ENCODE measurements around the gene TPRX1.
"Not testable (repeated sequence)": the region's sequence is repeated elsewhere in the genome, so short reads cannot be mapped to it uniquely, and the experiment has no call there.

DNA sequence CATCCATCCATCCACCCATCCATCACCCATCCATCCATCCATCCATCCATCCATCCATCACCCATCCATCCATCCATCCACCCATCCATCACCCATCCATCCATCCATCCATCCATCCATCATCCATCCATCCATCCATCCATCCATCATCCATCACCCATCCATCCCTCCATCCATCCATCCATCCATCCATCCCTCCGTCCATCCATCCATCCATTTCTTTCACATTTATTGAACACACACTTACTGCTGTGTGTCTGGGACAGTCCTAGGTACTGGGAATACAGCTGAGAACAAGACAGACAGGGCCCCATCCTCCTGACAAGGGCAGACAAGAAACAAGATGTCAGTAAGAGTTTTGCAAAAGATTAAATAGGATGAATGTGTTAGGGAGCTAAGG, 13.9 kb upstream of the TPRX1 start:
- TF ChIP-seq, protein P1, sequence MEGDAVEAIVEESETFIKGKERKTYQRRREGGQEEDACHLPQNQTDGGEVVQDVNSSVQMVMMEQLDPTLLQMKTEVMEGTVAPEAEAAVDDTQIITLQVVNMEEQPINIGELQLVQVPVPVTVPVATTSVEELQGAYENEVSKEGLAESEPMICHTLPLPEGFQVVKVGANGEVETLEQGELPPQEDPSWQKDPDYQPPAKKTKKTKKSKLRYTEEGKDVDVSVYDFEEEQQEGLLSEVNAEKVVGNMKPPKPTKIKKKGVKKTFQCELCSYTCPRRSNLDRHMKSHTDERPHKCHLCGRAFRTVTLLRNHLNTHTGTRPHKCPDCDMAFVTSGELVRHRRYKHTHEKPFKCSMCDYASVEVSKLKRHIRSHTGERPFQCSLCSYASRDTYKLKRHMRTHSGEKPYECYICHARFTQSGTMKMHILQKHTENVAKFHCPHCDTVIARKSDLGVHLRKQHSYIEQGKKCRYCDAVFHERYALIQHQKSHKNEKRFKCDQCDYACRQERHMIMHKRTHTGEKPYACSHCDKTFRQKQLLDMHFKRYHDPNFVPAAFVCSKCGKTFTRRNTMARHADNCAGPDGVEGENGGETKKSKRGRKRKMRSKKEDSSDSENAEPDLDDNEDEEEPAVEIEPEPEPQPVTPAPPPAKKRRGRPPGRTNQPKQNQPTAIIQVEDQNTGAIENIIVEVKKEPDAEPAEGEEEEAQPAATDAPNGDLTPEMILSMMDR (conservative IDR thresholded peaks at IDR 0.05; ENCODE audit: low read depth, low read length), result not testable (repeated sequence)
- TF ChIP-seq NFE2L2 (IDR thresholded peaks at IDR 0.05; ENCODE audit: low read depth, low read length); POLR2A (IDR thresholded peaks at IDR 0.05; ENCODE audit: low read depth, low read length); SMC3 (IDR thresholded peaks at IDR 0.05; ENCODE audit: low read depth, low read length); CEBPB (IDR thresholded peaks at IDR 0.05; ENCODE audit: low read depth, low read length); RFX5 (IDR thresholded peaks at IDR 0.05; ENCODE audit: low read depth, low read length); RAD21 (IDR thresholded peaks at IDR 0.05; ENCODE audit: low read length); MAZ (IDR thresholded peaks at IDR 0.05; ENCODE audit: borderline replicate concordance, low read depth, low read length); MXI1 (IDR thresholded peaks at IDR 0.05; ENCODE audit: borderline replicate concordance, low read depth, low read length); RCOR1 (IDR thresholded peaks at IDR 0.05; ENCODE audit: insufficient replicate concordance, low read length): not testable (repeated sequence)
- TF ChIP-seq, protein P2, sequence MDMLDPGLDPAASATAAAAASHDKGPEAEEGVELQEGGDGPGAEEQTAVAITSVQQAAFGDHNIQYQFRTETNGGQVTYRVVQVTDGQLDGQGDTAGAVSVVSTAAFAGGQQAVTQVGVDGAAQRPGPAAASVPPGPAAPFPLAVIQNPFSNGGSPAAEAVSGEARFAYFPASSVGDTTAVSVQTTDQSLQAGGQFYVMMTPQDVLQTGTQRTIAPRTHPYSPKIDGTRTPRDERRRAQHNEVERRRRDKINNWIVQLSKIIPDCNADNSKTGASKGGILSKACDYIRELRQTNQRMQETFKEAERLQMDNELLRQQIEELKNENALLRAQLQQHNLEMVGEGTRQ (IDR thresholded peaks at IDR 0.05; ENCODE audit: low read depth, low read length), result not testable (repeated sequence)

All from IMR-90 (cell line).